PC-3 (cell line): ENCODE data around the gene NUDCD2.

Experiments used
- CTCF ChIP-seq: fragments of 300-600 bp; sonication (generic); conservative IDR thresholded peaks from 2 replicates; pipeline ENCODE4 v1.5.1; 2017; ENCODE audit warnings: antibody characterized with exemption, low read depth, mild to moderate bottlenecking, low read length
- EZH2 ChIP-seq: fragments of 300-600 bp; sonication (generic); IDR thresholded peaks from one replicate; pipeline ENCODE4 v1.6.1; 2017; ENCODE audit warnings: antibody characterized with exemption, mild to moderate bottlenecking, low read length; ENCODE audit not compliant: unreplicated experiment
- EZH2phosphoT487 ChIP-seq: fragments of 300-600 bp; sonication (generic); IDR thresholded peaks from 2 replicates; pipeline ENCODE4 v1.6.1; 2018; ENCODE audit warnings: mild to moderate bottlenecking, antibody characterized with exemption, low read length, borderline replicate concordance

DNA sequence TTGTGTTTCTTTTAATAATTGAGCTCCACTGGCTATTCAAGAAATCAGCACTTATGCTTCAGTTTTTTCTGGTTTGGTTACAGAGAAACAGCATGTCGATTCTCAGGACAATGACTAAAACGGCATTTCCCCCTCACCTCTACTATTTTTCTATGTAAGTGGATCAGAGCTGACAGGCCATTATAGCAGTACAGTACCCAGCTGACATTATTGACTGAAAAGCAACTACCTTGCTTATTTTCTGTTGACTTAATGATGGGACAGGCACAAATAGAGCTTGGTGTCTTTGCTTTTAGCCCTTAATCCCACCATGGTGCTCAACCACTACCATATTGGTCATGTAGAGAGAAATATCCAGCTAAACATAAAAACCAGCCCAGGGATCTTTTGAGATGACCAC lies 57.9 kb downstream of the NUDCD2 start:
- TF ChIP-seq EZH2phosphoT487 (no peak), CTCF (no peak), EZH2 (no peak)
